Fibroblast of villous mesenchyme (primary cell): ENCODE data around the gene TMEM202. TPM values are rescaled to one million over a fixed set of nuclear protein-coding genes. Genes with fewer than 3 reads are reported as not detected.
A peak's percentile ranks its signal among the peaks of the same experiment; 100 is the strongest.

Source experiments
- DNase-seq: peaks from one replicate; pipeline ENCODE4 v3.0.0-alpha.2; 2010; ENCODE audit warnings: low read depth
- H3K4me3 ChIP-seq: 2 replicates; pipeline ENCODE4 v1.5.1; 2011; ENCODE audit warnings: low read depth, mild to moderate bottlenecking, low read length
- total RNA-seq: library from RNA; depleted of rRNA; stranded (reverse); fragments of >200 nt; gene quantifications from 2 replicates; pipeline ENCODE4 v1.2.3, GENCODE V29; 2012
- TF ChIP-seq, protein P1 (sequence below): IDR thresholded peaks from 2 replicates; pipeline ENCODE4 v1.5.1; 2012; ENCODE audit warnings: low read depth, mild to moderate bottlenecking, low read length; ENCODE audit not compliant: insufficient read depth

The TMEM202 gene
- total RNA-seq, 1 donor = not detected

DNA sequence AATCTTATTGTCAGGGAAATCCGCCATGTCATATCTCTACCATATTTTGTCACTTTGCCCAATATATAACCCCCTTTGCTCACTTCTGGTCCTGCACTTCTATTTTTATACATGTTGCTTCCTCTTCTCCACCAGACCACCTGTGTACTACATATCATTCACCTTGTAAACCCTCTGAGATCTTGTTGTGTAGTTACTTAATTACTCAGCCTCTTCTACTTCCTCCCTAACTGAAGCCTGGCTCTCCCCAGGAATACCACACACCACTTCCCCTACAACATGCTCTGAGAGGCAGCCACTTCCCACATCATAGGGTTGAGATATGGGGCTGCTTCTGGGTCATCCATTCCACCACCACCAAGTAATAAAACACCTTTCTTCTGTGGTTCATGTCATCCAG, 32.3 kb upstream of the TMEM202 start:
- DNase-seq = no peak
- TF ChIP-seq, protein P1, sequence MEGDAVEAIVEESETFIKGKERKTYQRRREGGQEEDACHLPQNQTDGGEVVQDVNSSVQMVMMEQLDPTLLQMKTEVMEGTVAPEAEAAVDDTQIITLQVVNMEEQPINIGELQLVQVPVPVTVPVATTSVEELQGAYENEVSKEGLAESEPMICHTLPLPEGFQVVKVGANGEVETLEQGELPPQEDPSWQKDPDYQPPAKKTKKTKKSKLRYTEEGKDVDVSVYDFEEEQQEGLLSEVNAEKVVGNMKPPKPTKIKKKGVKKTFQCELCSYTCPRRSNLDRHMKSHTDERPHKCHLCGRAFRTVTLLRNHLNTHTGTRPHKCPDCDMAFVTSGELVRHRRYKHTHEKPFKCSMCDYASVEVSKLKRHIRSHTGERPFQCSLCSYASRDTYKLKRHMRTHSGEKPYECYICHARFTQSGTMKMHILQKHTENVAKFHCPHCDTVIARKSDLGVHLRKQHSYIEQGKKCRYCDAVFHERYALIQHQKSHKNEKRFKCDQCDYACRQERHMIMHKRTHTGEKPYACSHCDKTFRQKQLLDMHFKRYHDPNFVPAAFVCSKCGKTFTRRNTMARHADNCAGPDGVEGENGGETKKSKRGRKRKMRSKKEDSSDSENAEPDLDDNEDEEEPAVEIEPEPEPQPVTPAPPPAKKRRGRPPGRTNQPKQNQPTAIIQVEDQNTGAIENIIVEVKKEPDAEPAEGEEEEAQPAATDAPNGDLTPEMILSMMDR = no peak
- no peak overlapping the region for H3K4me3 ChIP-seq

DNA sequence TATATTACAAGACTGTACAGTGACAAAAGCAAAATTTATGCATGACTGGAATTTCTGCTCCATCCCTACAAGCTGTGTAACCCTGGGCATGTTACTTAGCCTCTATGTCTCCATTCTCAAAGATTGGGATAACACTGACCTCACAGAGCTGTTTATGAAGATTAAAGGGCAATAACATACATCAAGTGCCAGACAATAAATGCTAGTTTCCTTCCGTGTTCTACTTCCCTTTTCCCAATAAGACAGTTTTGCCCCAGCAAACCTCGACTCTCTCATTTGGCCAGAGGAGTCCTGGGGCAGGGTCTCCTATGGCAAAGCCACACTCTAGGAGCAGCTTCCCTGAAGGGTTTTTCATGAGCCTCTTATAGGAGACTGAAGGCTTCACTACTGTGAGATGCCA, 29.8 kb upstream of the TMEM202 start:
- TF ChIP-seq, protein P1 = no peak
- DNase-seq = no peak
- H3K4me3 ChIP-seq = no peak overlapping the region

DNA sequence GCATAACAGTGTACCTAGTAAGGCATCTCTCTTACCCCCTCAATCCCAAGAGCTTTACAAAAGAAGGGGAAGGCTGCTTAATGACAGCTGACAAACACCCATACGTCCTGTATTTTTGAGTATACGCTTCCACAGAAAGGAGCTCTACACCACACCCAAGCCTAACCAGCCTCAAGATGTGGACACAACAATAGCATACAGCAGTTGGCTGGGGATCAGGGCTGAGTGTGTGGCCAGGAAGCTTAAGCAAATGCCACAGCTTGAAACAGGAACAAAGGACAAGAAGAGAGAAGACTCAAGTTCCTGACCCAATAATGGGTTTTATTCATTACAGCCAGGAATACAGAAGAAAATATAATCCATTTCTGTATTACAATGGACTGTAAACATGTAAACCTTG, 29.2 kb upstream of the TMEM202 start:
- no peak for DNase-seq
- no peak overlapping the region for H3K4me3 ChIP-seq
- TF ChIP-seq, protein P1 = no peak

DNA sequence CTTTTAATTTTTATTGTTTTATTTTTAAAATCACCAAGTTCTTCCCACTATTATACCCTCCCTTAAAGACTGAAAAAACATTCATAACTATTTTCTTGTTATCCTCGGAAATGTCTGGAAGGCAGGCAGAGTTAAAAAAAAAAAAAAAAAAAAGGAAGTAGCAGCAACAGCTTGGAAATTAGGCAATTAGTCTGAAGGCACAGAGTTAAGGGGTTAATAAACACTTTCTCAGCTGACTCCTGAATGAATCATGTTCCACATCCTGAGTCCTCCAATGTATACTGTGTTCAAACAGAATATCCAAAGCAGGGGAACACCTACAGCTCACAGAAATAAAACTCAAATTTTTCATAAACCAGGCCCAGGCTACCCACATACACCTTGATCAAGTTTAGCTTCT, 28.1 kb upstream of the TMEM202 start:
- no peak for DNase-seq
- TF ChIP-seq, protein P1 = no peak

DNA sequence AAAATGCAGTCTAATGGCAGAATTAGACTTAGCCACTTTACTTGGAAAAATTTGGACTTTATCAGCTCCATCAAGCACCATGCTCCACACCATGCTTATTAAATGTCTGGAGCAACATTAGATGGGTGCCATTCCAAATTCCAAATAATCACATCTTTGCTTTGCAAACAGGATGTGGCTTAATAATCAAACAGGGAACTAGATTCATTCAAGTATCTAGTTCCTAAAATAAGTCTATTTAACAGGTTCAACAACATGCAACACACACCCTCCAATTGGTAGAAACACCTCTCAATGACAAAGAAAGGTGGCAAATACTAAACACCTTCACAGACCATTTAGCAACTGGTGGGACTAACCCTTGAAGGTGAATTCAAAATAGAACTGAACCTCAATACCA, 25.7 kb upstream of the TMEM202 start:
- DNase-seq = no peak
- no peak overlapping the region for H3K4me3 ChIP-seq
- TF ChIP-seq, protein P1 = no peak

More for the DNA sequence above, 28.1 kb upstream of the TMEM202 start:
- no peak overlapping the region for H3K4me3 ChIP-seq

DNA sequence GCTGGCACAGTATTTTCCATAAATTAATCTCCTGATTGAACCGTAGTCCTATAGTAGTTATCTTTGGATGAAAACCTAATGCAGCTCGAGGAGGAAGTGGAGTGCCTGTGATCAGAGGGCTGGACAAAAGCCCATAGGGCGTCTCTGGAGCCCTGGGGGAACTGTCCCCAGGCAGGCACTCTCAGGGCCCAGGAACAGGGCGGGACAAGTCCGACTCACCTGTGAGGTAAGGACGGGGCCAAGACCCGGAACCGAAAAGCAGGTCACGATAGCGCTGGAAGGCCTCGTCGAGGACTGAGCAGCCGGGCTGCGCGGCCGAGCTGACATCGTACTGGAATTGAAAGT, 22.6 kb upstream of the TMEM202 start:
- TF ChIP-seq, protein P1 = no peak
- no peak for DNase-seq
- H3K4me3 ChIP-seq = peak overlapping the region; percentile 98

DNA sequence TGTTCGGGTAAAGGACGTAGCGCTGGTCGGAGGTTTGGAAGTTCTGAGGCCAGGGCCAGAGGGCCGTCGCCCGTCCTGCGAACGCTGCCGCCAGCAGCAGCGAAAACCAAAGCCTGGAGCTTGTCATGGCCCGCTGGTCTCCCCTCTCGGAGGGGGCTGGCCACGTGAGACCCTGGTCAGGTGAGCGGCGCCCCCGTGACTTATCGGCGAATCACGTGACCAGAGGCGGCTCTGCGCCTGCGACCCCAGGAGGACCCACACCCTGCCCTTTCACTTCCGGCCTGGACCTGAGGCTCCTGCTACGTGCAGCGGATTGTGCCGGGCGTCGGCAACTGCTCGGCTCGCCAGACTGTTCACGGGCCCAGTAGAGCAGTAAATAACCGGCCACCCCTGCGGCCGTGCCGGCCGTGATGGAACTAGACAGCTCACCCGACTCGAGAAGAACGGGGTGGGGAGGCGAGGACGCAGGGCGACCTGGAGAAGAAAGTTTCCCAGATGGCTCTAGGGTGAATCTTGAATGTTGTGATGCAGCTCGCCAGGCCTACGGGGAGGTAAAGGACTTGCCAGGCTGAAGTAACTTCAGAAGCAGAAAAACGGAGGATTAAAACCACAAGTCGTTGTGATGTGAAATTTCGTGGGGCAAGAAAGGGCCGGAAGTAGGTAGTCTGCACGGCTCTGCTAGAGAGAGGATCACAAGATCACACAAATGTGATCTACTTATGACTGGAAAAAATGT, 22.1 kb upstream of the TMEM202 start, which contains the start of gene HEXA:
HEXA (minus strand) TSS at position 169 of the 736 bp plus-strand sequence; CDS start at position 127, 42 bp downstream.
- TF ChIP-seq, protein P1 = no peak
- peak within 1 kb of the TSS; percentile 98 for H3K4me3 ChIP-seq
- DNase-seq = peak; percentile 97
